ENCODE measurements around the gene TCERG1L.

DNA sequence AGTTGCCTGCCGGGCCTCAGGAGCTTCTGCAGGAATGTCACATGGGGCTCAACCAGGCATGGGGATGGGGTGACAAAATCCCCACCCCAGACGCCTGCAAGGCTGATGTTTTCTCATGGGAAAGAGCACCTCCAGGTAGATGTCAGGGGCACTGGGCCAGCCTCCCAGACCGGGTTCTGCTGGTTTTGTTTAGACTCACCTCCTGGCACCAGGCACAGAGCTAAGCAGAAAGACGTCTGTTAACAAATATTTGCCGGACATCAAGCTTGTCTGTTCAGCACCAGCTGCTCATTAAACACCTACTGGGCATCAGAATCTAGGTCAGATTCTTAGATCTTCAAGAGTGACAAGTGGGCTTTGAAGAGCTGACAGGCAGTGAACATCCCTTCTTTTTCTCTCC lies 34.9 kb upstream of the TCERG1L start:
- TF ChIP-seq, protein P1, sequence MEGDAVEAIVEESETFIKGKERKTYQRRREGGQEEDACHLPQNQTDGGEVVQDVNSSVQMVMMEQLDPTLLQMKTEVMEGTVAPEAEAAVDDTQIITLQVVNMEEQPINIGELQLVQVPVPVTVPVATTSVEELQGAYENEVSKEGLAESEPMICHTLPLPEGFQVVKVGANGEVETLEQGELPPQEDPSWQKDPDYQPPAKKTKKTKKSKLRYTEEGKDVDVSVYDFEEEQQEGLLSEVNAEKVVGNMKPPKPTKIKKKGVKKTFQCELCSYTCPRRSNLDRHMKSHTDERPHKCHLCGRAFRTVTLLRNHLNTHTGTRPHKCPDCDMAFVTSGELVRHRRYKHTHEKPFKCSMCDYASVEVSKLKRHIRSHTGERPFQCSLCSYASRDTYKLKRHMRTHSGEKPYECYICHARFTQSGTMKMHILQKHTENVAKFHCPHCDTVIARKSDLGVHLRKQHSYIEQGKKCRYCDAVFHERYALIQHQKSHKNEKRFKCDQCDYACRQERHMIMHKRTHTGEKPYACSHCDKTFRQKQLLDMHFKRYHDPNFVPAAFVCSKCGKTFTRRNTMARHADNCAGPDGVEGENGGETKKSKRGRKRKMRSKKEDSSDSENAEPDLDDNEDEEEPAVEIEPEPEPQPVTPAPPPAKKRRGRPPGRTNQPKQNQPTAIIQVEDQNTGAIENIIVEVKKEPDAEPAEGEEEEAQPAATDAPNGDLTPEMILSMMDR (IDR thresholded peaks at IDR 0.05 in 8 of 11, conservative IDR thresholded peaks at IDR 0.05 in 3 of 11): no peak
- TF ChIP-seq POLR2AphosphoS5 (IDR thresholded peaks at IDR 0.05): no peak
